ENCODE data around the gene EMC6. TPM values are rescaled to one million over a fixed set of nuclear protein-coding genes. Genes with fewer than 3 reads are reported as not detected.

The EMC6 gene
- total RNA-seq, 1 donor, result 13.8 TPM

DNA sequence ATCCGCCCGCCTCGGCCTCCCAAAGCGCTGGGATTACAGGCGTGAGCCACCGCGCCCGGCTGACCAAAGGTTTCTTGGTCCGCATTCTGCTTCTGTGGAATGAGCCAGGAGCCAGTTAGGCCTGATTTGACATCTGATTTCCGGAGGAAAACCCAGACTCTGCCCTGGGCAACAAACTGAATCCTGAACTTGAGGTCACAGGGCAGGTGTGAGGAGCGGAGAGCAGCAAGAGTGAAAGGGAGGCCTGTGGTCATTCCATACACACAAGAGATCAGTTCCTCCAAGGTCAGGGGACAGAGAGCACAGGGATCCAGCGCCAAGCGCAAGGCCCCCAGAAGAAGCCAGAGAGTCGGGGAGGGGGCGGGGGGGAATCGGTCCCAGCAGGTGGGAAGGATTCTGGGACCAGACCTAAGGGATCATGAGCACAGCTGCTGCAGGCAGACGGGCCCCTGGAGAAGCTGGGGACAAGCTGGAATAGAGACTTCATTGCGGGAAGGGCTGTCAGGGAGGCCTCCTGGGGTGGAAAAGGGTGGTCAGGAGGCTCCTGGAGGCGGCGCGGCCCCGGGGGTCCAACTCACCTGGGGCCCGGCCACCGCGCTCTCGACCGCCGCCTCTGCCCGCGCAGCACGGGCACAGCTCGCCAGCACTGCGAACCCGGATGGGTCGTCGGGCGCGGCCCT, 33.0 kb upstream of the EMC6 start:
- TF ChIP-seq CTCF (IDR thresholded peaks at IDR 0.05; ENCODE audit: extremely low read depth, low read depth, low read length), result no peak
- no peaks in the 10 kb centered on the region for H3K9me3 ChIP-seq (ENCODE audit: low read depth, low read length)
- peak overlapping the region; percentile 97 for H3K4me2 ChIP-seq (ENCODE audit: insufficient read depth, low read length)
- H3K36me3 ChIP-seq (ENCODE audit: insufficient read depth, low read length), result peaks cover 12% of the 10 kb centered on the region
- peak overlapping the region; percentile 92 for H3K27ac ChIP-seq (ENCODE audit: low read depth, low read length)
- H3K4me1 ChIP-seq (ENCODE audit: insufficient read depth, low read length), result peaks cover 13% of the 10 kb centered on the region
- H3K79me2 ChIP-seq (ENCODE audit: insufficient read depth, low read length), result peaks cover 39% of the 10 kb centered on the region
- no peaks in the 10 kb centered on the region for H4K20me1 ChIP-seq (ENCODE audit: insufficient read depth, low read length)
- peak overlapping the region; percentile 90 for H2AFZ ChIP-seq (ENCODE audit: low read length)
- DNase-seq (ENCODE audit: insufficient read length, low spot score, missing footprints), result no peak
- H3K27me3 ChIP-seq (ENCODE audit: insufficient read depth, low read length), result no peaks in the 10 kb centered on the region
- H3K4me3 ChIP-seq (ENCODE audit: insufficient read depth, low read length), result peak overlapping the region; percentile 83

- Histone ChIP-seq H3K79me2 (ENCODE audit: insufficient read depth, low read length) (peaks cover 39% of the 10 kb centered on the region), H3K9me3 (ENCODE audit: low read depth, low read length) (no peaks in the 10 kb centered on the region), H3K4me3 (ENCODE audit: insufficient read depth, low read length) (peak within 1 kb of the TSS; percentile 83), H3K36me3 (ENCODE audit: insufficient read depth, low read length) (peaks cover 12% of the 10 kb centered on the region), H4K20me1 (ENCODE audit: insufficient read depth, low read length) (no peaks in the 10 kb centered on the region), H2AFZ (ENCODE audit: low read length) (peak within 1 kb of the TSS; percentile 94), H3K27me3 (ENCODE audit: insufficient read depth, low read length) (no peaks in the 10 kb centered on the region), H3K4me1 (ENCODE audit: insufficient read depth, low read length) (peaks cover 13% of the 10 kb centered on the region), H3K27ac (ENCODE audit: low read depth, low read length) (peak within 1 kb of the TSS; percentile 92), H3K4me2 (ENCODE audit: insufficient read depth, low read length) (peak within 1 kb of the TSS; percentile 97)
- TF ChIP-seq CTCF (IDR thresholded peaks at IDR 0.05; ENCODE audit: extremely low read depth, low read depth, low read length), result no peak
- peak; percentile 100 for DNase-seq (ENCODE audit: insufficient read length, low spot score, missing footprints)
These were observed 32.3 kb upstream of the EMC6 start, which contains the start of the genes CTNS and SHPK for GRCh38 chr17:3636154-3636907. TSS of gene CTNS (plus strand) at chr17:3636760. CDS start at chr17:3640207, 3,447 bp downstream. TSS of gene SHPK (minus strand) at chr17:3636250. CDS start at chr17:3636219, 31 bp downstream.

DNA sequence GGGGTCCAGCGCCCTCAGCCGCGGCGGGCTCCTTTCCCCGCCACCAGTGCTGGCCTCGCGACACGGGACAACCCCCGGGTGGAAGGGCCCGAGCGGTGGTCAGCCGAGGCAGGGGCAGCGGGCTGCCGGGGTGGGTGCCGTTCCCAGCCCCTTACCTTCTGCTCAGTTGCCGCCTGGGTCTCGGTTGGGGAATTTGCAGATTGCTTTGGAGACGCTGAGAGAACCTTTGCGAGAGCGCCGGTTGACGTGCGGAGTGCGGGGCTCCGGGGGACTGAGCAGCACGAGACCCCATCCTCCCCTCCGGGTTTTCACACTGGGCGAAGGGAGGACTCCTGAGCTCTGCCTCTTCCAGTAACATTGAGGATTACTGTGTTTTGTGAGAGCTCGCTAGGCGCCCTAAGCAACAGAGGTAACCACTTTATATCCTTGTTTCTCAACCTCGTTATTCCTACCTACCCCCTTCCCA, 31.7 kb upstream of the EMC6 start:
- TF ChIP-seq CTCF (IDR thresholded peaks at IDR 0.05; ENCODE audit: extremely low read depth, low read depth, low read length), result no peak
- Histone ChIP-seq H4K20me1 (ENCODE audit: insufficient read depth, low read length) (no peaks in the 10 kb centered on the region), H3K4me2 (ENCODE audit: insufficient read depth, low read length) (peak overlapping the region; percentile 97), H3K79me2 (ENCODE audit: insufficient read depth, low read length) (peaks cover 39% of the 10 kb centered on the region), H2AFZ (ENCODE audit: low read length) (peak overlapping the region; percentile 94), H3K27me3 (ENCODE audit: insufficient read depth, low read length) (no peaks in the 10 kb centered on the region), H3K4me1 (ENCODE audit: insufficient read depth, low read length) (peaks cover 13% of the 10 kb centered on the region), H3K27ac (ENCODE audit: low read depth, low read length) (peak overlapping the region; percentile 92), H3K4me3 (ENCODE audit: insufficient read depth, low read length) (peak overlapping the region; percentile 83), H3K9me3 (ENCODE audit: low read depth, low read length) (no peaks in the 10 kb centered on the region), H3K36me3 (ENCODE audit: insufficient read depth, low read length) (peaks cover 12% of the 10 kb centered on the region)
- DNase-seq (ENCODE audit: insufficient read length, low spot score, missing footprints), result peak; percentile 87
